ENCODE measurements around the gene LPP. TPM values are rescaled to one million over a fixed set of nuclear protein-coding genes. Genes with fewer than 3 reads are reported as not detected.
A peak's percentile ranks its signal among the peaks of the same experiment; 100 is the strongest.

Gene LPP
- total and polyA plus RNA-seq, 2 of the 13 experiments (the other 11 are each of a cell fraction or from before 2014, with no cell fraction given): 19.2 to 29.9 TPM

GRCh38 chr3:188257384-188258026 lies 103.5 kb downstream of the LPP start (continued):
- TF ChIP-seq AHDC1 (CRISPR knock-in tag; IDR thresholded peaks at IDR 0.05; ENCODE audit: borderline replicate concordance) (0 out of 2 replicates have a peak, but pooled peaks have one; percentile 28), EEA1 (CRISPR knock-in tag; IDR thresholded peaks at IDR 0.05; ENCODE audit: borderline replicate concordance) (no peak), ZNF17 (CRISPR knock-in tag; IDR thresholded peaks at IDR 0.05) (no peak), HHEX (CRISPR knock-in tag; IDR thresholded peaks at IDR 0.05) (no peak), SOX13 (IDR thresholded peaks at IDR 0.05) (no peak), SOX13 (CRISPR knock-in tag; conservative IDR thresholded peaks at IDR 0.05 in 1 of 2, IDR thresholded peaks at IDR 0.05 in 1 of 2) (no peak), NFE2L1 (CRISPR knock-in tag; IDR thresholded peaks at IDR 0.05; ENCODE audit: borderline replicate concordance) (no peak), REL (CRISPR knock-in tag; conservative IDR thresholded peaks at IDR 0.05) (no peak)
- TF ChIP-seq, protein P1, sequence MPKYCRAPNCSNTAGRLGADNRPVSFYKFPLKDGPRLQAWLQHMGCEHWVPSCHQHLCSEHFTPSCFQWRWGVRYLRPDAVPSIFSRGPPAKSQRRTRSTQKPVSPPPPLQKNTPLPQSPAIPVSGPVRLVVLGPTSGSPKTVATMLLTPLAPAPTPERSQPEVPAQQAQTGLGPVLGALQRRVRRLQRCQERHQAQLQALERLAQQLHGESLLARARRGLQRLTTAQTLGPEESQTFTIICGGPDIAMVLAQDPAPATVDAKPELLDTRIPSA (CRISPR knock-in tag; IDR thresholded peaks at IDR 0.05; ENCODE audit: borderline replicate concordance): no peak
